GM18517 (cell line): ENCODE data around the gene HGS.

Experiments
- ATAC-seq: cut with Tn5 transposase; IDR thresholded peaks from one replicate; pipeline ENCODE4 v1.9.1; 2021; ENCODE audit warnings: mild to moderate bottlenecking, moderate library complexity; ENCODE audit not compliant: unreplicated experiment

The HGS gene

DNA sequence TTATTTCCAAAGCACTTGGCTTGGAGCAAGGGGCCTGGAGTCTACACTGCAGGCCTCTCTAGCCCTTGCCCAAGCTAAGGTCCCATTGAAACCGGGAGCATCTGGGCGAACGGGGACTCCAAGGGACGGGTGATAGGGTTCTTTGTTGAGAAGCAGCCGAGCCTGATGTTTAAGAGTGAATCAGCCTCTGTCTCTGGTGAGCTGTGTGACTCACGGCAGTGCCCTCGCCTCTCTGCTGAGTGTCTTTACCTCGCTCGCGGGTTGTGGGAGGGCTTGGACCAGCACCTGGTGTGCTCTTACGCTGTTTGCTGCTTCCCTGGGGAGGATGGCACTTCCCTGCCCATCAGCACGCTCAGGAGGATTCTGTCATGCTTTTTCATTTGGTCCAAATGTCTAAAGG, 1.3 kb downstream of the HGS start:
- no peak for ATAC-seq

DNA sequence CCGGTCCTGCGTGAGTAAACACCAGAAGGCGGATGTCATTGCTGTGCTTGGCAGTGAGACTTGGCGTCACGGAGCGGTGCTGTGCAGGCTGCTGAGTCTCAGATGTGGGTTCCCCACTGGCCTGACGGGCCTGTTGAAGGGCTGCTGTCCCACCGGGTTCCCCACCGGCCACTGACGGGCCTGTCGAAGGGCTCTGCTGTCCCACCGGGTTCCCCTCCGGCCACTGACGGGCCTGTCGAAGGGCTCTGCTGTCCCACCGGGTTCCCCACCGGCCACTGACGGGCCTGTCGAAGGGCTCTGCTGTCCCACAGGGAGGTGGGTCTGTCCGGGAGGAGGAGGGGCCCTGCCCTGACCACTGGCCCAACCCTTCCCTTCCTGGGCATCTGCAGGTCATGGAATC, 2.8 kb downstream of the HGS start:
- ATAC-seq = no peak

DNA sequence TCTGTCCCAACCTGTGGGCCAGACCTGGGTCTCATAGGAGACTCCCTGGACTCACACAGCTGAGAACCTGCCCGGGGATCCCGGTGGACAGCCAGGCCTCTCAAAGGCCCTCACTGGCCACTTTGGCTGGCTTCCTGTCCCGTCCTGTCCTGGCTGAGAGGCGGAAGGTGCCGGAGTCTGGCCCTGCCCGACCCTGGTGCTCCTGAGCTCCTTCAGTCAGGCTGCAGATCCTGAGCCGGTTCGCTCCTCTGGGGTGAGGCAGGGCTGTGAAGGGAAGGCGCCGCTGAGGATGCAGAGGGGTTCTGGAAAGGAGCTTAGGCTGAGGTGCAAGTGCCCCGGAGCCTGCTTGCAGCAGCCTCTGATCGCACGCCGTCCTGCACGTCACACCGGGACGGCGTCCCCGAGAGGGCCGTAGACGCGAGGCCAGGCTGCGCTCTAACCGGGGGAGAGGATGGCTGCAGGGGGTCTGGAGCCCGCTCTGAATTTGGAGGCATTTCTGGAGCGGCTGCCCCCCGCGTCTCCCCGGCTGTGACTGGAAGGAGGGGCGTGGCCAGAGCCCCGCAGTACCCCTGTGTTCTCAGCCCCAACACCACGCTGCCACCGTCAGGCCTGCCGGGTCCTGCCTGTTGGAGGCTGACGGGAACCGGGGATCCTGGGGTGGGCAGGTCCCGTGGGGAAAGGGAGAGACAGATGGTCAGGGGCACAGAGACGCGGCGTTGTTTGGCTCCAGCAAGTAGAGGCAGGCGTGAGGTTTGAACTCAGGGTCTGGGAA, 4.1 kb downstream of the HGS start:
- no peak for ATAC-seq

DNA sequence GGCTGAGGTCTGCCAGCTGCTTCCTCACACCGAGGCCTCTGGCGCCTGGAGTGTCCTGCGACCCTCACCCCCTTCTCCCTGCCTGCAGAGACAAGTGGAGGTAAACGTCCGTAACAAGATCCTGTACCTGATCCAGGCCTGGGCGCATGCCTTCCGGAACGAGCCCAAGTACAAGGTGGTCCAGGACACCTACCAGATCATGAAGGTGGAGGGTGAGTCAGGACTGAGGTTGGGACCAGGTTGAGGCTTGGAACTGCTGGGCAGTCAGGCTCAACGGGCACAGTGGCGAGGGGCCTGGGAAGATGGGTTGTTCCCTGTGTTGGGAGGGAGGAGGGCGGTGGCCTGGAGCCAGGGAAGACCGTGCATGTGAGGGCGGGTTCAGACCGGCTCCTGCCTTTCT, 4.8 kb downstream of the HGS start:
- ATAC-seq = no peak

DNA sequence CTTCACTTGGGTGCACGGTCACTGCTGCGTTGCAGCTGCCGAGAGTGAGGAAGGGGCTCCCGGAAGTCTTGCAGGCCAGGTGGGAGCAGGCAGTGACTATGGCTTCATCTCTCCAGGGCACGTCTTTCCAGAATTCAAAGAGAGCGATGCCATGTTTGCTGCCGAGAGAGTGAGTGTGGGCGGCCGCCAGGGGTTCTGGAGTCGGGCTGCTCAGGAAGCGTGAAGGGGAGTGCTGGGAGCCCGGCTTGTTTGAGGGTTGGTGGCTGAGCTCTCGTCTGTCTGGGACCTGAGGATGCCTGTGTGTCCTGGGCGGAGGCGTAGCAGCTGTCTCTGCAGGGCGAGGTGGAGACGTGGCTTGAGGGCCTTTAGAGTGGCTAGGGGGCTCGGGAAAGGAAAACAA, 6.3 kb downstream of the HGS start:
- ATAC-seq = no peak

DNA sequence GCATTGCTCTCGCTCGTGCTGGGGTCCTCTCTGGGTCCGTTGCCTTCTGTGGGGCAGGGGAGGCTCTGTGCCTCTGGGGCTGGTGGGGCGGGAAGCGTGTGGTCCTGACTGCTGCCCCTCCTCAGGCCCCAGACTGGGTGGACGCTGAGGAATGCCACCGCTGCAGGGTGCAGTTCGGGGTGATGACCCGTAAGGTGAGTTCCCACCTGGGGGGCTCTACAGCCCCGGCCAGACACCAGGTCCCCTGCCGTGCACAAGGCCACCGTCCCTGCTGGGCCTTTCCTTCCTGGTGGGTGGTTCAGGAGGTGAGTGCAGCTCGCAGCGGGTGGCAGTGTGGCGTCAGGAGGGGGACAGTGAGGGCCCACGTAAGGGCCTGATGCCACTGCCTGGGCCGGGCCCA, 6.7 kb downstream of the HGS start:
- ATAC-seq = no peak

DNA sequence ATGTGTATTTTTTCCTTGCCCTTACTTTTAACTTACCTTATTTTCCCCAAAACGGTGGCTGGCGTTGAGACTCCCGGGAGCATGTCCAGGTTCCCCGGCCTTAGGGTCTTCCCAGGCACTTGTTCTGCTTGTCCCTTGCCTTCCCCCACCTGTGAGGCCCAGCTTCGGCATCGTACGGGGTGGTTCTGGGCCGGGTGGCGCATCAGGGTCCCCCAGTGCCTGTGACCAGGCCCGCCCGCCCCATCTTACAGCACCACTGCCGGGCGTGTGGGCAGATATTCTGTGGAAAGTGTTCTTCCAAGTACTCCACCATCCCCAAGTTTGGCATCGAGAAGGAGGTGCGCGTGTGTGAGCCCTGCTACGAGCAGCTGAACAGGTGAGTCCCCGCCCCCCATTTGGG, 7.4 kb downstream of the HGS start:
- no peak for ATAC-seq

DNA sequence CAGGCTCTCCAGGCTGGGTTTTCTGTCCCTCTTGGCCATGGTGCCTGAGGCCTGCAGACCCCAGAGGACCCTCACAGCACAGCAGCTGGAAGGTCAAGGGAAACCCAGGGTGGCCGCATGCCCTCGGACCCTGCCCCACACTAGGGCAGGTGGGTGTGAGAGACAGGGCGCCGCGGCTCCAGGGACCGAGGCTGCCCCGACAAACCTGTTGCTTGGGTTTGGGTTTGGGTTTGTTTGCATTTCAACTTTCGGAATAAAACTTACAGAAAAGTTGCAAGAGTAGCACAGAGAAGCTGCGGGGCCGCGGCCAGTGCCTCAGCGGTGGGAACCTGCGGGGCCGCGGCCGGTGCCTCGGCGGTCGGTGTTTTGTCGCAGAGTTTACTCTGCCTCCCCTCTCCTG, 7.8 kb downstream of the HGS start:
- ATAC-seq = no peak

DNA sequence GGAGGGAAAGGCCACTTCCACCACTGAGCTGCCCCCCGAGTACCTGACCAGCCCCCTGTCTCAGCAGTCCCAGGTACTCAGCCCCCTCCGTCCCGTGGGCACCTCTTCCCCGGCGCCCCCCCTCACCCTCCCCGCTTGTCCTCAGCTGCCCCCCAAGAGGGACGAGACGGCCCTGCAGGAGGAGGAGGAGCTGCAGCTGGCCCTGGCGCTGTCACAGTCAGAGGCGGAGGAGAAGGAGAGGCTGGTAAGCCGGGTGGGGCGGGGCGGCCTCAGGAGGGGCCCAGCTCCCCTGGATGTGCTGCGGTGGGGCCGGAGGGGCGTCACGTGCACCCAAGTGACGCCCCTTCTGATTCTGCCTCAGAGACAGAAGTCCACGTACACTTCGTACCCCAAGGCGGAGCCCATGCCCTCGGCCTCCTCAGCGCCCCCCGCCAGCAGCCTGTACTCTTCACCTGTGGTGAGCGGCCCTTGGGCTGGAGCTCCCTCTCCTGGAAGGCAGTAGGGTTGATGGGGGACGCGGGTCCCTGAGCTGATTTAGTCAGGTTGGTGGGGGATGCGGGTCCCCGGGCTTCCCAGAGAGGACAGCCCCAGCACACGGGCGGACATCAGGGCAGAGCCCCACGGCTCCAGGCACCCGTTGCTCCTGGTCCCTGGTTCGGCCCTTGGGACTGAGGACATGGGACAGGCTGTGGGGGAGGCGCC, 9.8 kb downstream of the HGS start:
- ATAC-seq = no peak

DNA sequence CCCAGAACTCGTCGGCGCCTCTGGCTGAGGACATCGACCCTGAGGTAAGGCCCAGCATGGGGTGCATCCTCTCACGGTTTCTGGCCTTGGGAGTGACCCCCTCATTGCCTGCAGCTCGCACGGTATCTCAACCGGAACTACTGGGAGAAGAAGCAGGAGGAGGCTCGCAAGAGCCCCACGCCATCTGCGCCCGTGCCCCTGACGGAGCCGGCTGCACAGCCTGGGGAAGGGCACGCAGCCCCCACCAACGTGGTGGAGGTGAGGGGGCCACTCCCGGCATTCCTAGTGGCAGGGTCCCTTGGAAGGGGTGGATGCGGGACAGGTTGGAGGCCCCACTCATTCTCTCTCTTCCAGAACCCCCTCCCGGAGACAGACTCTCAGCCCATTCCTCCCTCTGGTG, 11.0 kb downstream of the HGS start:
- no peak for ATAC-seq

DNA sequence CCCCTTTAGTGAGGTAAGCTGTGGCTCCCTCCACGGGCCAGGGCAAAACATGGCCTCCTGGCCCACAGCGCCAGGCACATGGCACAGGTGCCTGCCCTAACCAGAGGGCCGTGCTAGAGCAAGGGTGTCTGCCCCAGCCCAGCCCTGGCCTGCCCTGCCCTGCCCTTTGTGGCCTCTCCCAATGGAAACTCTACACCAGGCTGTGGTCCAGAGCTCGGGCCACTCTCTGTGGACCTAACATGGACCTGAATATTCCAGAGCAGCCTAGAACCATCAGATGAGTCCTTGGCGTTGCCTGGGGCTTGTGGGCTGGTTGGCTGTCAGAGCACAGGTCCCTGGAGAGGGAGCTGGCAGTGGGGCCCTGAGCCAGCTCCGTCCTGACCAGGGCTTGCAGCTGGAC, 11.4 kb downstream of the HGS start:
- no peak for ATAC-seq

DNA sequence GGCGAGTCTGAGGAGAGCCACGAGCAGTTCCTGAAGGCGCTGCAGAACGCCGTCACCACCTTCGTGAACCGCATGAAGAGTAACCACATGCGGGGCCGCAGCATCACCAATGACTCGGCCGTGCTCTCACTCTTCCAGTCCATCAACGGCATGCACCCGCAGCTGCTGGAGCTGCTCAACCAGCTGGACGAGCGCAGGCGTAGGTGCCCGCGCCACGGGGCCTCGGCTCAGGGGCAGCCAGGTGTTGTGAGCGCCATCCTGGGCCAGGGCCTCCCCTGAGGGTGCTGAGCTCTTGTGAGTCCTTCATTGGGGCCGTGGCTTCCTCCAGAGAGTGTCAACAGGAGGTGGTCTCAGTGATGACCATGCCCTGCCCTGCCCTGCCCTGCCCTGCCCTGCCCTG, 12.0 kb downstream of the HGS start:
- no peak for ATAC-seq

DNA sequence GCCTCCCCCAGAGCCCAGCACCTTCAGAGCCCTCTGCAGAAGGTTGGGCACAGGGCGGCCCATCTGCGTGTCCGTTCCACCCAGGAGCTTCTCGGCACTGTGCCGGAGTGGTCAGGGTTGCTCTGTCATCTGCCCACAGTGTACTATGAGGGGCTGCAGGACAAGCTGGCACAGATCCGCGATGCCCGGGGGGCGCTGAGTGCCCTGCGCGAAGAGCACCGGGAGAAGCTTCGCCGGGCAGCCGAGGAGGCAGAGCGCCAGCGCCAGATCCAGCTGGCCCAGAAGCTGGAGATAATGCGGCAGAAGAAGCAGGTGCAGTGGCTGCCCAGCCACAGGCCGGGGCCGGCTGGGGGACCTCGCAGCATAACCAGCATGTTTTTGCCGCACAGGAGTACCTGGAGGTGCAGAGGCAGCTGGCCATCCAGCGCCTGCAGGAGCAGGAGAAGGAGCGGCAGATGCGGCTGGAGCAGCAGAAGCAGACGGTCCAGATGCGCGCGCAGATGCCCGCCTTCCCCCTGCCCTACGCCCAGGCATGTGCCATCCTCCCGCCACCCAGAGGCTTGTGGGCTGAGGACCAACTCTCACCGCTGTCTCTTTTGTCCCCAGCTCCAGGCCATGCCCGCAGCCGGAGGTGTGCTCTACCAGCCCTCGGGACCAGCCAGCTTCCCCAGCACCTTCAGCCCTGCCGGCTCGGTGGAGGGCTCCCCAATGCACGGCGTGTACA, 12.6 kb downstream of the HGS start:
- no peak for ATAC-seq

DNA sequence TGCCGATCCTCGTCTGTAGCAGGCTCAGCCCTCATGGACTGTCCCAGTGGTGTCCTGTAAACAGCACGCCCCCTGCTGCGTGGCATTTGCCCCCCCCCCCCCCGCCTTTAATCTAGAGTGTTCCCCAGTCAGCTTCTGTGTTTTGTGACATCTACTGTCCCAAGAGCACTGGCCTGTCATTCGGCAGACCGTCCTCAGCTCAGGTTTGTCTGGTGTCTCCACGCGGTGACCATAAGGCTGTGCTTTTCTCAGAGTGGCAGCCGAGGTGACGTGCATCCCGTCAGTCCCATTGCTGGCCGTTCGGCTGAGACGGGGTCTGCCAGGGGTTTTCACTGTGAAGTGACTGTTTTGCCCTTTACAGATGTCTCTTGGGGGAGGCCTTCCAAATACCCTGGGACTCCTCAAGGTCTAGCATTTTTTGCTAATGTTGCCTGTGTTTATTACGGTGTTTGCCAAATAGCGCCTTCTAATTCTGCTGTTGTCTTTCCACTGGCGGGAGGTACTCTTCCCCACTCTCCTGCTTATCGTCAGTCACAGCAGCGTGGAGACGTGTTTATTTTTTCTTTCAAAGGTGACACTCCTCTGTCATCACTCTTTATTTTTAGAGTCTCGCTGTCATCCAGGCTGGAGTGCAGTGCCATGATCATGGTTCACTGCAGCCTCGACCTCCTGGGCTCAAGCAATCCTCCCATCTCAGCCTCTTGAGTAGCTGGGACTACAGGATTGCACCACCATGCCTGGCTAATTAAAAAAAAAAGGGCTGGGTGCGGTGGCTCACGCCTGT, 13.6 kb downstream of the HGS start:
- ATAC-seq = no peak

DNA sequence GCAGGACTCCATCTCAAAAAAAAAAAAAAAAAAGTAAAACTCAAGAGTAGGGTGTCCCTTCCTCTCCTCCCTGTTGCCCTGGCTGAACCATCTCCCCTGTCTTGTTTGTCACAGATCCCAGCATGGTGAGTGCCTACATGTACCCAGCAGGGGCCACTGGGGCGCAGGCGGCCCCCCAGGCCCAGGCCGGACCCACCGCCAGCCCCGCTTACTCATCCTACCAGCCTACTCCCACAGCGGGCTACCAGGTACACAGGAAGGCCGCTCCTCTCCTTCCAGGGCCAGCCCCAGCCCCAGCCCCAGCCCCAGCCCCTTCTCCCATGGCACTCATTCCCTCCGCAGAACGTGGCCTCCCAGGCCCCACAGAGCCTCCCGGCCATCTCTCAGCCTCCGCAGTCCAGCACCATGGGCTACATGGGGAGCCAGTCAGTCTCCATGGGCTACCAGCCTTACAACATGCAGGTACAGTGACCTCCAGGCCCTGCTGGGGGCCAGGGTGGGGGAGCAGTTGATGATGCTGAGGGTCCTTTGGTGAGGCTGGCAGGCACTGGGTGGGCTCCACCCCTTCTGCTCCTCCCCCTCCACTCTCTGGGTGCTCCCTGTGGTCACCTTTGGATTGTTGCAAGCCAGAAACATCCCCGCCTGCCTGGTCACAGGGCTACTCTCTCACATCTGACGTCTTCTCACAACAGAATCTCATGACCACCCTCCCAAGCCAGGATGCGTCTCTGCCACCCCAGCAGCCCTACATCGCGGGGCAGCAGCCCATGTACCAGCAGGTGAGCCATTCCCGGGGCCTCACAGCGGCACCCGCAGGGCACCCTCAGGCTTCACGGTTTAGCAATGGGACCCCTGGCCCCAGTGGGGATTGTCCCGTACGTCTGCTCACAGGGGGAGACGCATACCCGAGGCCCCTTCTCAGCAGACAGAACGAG, 16.8 kb downstream of the HGS start:
- no peak for ATAC-seq

DNA sequence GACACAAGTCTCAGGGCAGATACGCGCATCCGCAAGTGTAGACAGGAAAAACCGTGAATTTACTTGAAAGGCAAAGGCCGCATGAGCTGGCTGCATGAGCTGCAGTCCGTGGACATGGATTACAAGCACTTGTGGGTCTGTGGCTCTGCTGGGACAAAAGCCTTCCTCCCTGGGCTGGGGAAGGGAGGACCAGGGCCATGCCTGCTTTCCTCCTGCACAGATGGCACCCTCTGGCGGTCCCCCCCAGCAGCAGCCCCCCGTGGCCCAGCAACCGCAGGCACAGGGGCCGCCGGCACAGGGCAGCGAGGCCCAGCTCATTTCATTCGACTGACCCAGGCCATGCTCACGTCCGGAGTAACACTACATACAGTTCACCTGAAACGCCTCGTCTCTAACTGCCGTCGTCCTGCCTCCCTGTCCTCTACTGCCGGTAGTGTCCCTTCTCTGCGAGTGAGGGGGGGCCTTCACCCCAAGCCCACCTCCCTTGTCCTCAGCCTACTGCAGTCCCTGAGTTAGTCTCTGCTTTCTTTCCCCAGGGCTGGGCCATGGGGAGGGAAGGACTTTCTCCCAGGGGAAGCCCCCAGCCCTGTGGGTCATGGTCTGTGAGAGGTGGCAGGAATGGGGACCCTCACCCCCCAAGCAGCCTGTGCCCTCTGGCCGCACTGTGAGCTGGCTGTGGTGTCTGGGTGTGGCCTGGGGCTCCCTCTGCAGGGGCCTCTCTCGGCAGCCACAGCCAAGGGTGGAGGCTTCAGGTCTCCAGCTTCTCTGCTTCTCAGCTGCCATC, 17.7 kb downstream of the HGS start:
- no peak for ATAC-seq

DNA sequence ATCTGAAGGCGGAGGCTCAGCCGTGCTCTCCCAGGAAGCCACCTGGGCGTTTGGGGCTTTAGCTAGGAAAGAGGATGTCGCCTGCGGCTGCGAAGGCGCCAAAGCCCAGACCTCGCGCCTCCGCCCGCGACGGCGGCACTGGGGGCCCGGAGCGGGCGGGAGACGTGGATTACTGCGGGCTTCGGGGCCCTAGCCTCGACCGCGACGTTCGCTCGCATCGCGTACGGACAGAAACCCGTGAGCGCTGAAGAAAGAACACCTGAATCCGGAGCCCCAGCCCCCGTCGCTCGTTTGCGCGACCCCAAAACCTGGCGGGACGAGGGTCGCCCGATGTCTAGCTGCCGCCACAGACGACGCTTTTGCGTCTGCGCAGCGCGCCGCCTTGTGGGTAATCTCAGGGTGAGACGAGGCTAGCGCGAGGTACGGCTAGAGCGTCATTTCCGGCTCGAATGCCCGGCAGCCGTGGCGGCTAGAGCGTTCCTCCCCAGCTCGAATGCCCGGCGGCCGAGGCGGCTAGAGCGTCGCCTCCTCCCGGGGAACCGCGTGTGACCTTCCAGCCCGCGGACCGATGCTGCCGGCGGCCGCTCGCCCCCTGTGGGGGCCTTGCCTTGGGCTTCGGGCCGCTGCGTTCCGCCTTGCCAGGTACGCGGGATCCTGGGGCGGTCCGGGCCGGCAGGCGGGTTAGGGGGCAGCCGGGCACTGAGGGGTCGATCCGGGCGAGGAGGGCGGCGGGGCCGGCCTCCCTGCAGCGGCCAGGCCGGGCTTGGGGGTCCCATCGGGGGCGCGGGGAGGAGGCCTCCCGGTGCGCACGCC, 19.3 kb downstream of the HGS start, which contains the start of gene MRPL12:
TSS of gene MRPL12 (plus strand) at position 434 of the 813 bp plus-strand sequence. CDS start at position 569, 135 bp downstream.
- ATAC-seq = peak; percentile 88
